Measurements from ENCODE around the gene SEMA4D.
A peak's percentile ranks its signal among the peaks of the same experiment; 100 is the strongest.

SEMA4D gene

GRCh38 chr9:89469003-89469402 is 28.9 kb downstream of the SEMA4D start:
- H3K27ac ChIP-seq (ENCODE audit: low read depth, low read length), result no peak overlapping the region
- no peaks in the 10 kb centered on the region for H3K36me3 ChIP-seq (ENCODE audit: control insufficient read depth, insufficient read depth, low read length)
- no peak overlapping the region for H3K4me2 ChIP-seq (ENCODE audit: low read length)
- no peaks in the 10 kb centered on the region for H3K79me2 ChIP-seq (ENCODE audit: control insufficient read depth, insufficient read depth, low read length)
- WGBS (ENCODE audit: extremely low coverage, insufficient coverage, low lambda C conversion rate), result no CpG with 5 or more reads among the region's 1 CpG
- H2BK15ac ChIP-seq (replicated peaks; ENCODE audit: low read depth), result no peak overlapping the region
- H4K5ac ChIP-seq (ENCODE audit: low read length), result no peak overlapping the region
- no peak overlapping the region for H3K18ac ChIP-seq (ENCODE audit: low read length)
- H3K9ac ChIP-seq (ENCODE audit: low read length), result no peak overlapping the region
- H3K4me1 ChIP-seq (ENCODE audit: control insufficient read depth, low read depth, low read length), result peaks cover 3% of the 10 kb centered on the region
- H3K4me3 ChIP-seq (ENCODE audit: low read length), result no peak overlapping the region
- no peak overlapping the region for H2BK120ac ChIP-seq (ENCODE audit: low read depth, low read length)
- no peak overlapping the region for H2BK5ac ChIP-seq (ENCODE audit: low read length)
- H2AK5ac ChIP-seq (ENCODE audit: low read length), result no peak overlapping the region
- no peak for DNase-seq
- H4K8ac ChIP-seq (ENCODE audit: low read depth, low read length), result no peak overlapping the region
- H3K79me1 ChIP-seq (ENCODE audit: low read length), result peaks cover 2% of the 10 kb centered on the region
- peak overlapping the region; percentile 25 for H3K56ac ChIP-seq (ENCODE audit: low read length)
- no peaks in the 10 kb centered on the region for H3K27me3 ChIP-seq (ENCODE audit: insufficient read depth, low read length, poor library complexity)
- no peak overlapping the region for H3K23ac ChIP-seq (ENCODE audit: low read length)
- no peak overlapping the region for H3K4ac ChIP-seq (ENCODE audit: low read depth, low read length)

- no peak overlapping the region for H4K5ac ChIP-seq (ENCODE audit: low read length)
- no peak overlapping the region for H2BK5ac ChIP-seq (ENCODE audit: low read length)
- H3K36me3 ChIP-seq (ENCODE audit: control insufficient read depth, insufficient read depth, low read length), result no peaks in the 10 kb centered on the region
- peaks cover 2% of the 10 kb centered on the region for H3K79me1 ChIP-seq (ENCODE audit: low read length)
- no peak overlapping the region for H3K4me2 ChIP-seq (ENCODE audit: low read length)
- H2BK15ac ChIP-seq (replicated peaks; ENCODE audit: low read depth), result no peak overlapping the region
- no peak overlapping the region for H3K4me3 ChIP-seq (ENCODE audit: low read length)
- no peak overlapping the region for H3K9ac ChIP-seq (ENCODE audit: low read length)
- H4K8ac ChIP-seq (ENCODE audit: low read depth, low read length), result no peak overlapping the region
- H3K56ac ChIP-seq (ENCODE audit: low read length), result peak overlapping the region; percentile 25
- H3K27me3 ChIP-seq (ENCODE audit: insufficient read depth, low read length, poor library complexity), result no peaks in the 10 kb centered on the region
- no peak overlapping the region for H3K27ac ChIP-seq (ENCODE audit: low read depth, low read length)
- H3K79me2 ChIP-seq (ENCODE audit: control insufficient read depth, insufficient read depth, low read length), result no peaks in the 10 kb centered on the region
- WGBS (ENCODE audit: extremely low coverage, insufficient coverage, low lambda C conversion rate), result no CpG with 5 or more reads among the region's 7 CpGs
- H3K23ac ChIP-seq (ENCODE audit: low read length), result no peak overlapping the region
- H2AK5ac ChIP-seq (ENCODE audit: low read length), result no peak overlapping the region
- no peak overlapping the region for H2BK120ac ChIP-seq (ENCODE audit: low read depth, low read length)
- H3K4me1 ChIP-seq (ENCODE audit: control insufficient read depth, low read depth, low read length), result peaks cover 3% of the 10 kb centered on the region
- no peak for DNase-seq
- H3K18ac ChIP-seq (ENCODE audit: low read length), result no peak overlapping the region
- no peak overlapping the region for H3K4ac ChIP-seq (ENCODE audit: low read depth, low read length)
Measured at GRCh38 chr9:89468281-89468960, 29.5 kb downstream of the SEMA4D start.

GRCh38 chr9:89467278-89467625 is 30.7 kb downstream of the SEMA4D start:
- Histone ChIP-seq H3K4me2 (ENCODE audit: low read length) (no peak overlapping the region), H3K27me3 (ENCODE audit: insufficient read depth, low read length, poor library complexity) (no peaks in the 10 kb centered on the region), H2BK15ac (replicated peaks; ENCODE audit: low read depth) (no peak overlapping the region), H3K36me3 (ENCODE audit: control insufficient read depth, insufficient read depth, low read length) (no peaks in the 10 kb centered on the region), H3K23ac (ENCODE audit: low read length) (no peak overlapping the region), H3K56ac (ENCODE audit: low read length) (no peak overlapping the region), H3K79me2 (ENCODE audit: control insufficient read depth, insufficient read depth, low read length) (no peaks in the 10 kb centered on the region), H3K4me1 (ENCODE audit: control insufficient read depth, low read depth, low read length) (peaks cover 3% of the 10 kb centered on the region), H3K4me3 (ENCODE audit: low read length) (no peak overlapping the region), H3K79me1 (ENCODE audit: low read length) (peaks cover 2% of the 10 kb centered on the region), H2BK120ac (ENCODE audit: low read depth, low read length) (no peak overlapping the region), H2BK5ac (ENCODE audit: low read length) (no peak overlapping the region), H4K5ac (ENCODE audit: low read length) (no peak overlapping the region), H3K4ac (ENCODE audit: low read depth, low read length) (no peak overlapping the region), H2AK5ac (ENCODE audit: low read length) (no peak overlapping the region), H4K8ac (ENCODE audit: low read depth, low read length) (no peak overlapping the region), H3K27ac (ENCODE audit: low read depth, low read length) (no peak overlapping the region), H3K18ac (ENCODE audit: low read length) (no peak overlapping the region), H3K9ac (ENCODE audit: low read length) (no peak overlapping the region)
- DNase-seq, result no peak
- WGBS (ENCODE audit: extremely low coverage, insufficient coverage, low lambda C conversion rate), result no CpG with 5 or more reads among the region's 4 CpGs

DNA sequence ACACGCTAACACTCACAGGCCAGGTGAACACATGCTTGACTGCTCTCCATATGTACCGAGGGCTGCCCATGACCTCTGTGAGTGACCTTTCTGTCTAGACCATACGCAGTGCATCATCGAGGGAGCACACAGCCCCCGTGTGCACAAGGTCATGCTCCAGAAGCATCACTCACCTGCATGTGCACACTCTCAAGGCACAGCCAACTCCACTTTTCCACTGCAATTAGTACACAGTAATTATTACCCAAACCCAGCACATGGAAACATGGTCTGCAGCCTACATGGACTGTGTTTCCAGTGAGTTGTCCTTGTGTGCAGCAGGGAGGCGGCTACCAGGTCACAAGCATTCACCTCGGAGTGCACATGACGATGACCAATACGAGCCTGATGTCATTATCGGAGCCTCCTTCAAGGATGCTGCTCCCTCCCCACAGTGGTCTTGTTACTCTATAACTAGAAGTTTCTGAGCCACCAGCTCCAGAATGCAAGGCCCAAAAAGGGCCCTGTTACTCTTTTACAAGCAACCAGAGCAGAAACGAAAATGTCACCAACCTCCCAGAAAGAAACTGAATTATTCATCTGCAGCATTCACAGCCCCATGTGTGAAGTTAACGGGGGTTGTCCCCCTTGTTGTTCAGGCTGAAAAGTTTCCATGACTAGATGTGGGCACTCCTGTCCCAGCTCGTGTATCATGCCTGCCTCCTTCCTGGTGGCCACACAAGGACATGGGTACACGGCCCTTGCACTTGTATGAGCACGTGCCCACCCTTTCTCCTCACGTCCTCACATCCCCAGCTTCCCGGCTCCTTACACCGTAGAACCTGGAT is 31.2 kb downstream of the SEMA4D start:
- Histone ChIP-seq H3K27me3 (ENCODE audit: insufficient read depth, low read length, poor library complexity) (no peaks in the 10 kb centered on the region), H3K9ac (ENCODE audit: low read length) (no peak overlapping the region), H3K56ac (ENCODE audit: low read length) (peak overlapping the region; percentile 31), H2BK120ac (ENCODE audit: low read depth, low read length) (no peak overlapping the region), H3K79me2 (ENCODE audit: control insufficient read depth, insufficient read depth, low read length) (no peaks in the 10 kb centered on the region), H3K27ac (ENCODE audit: low read depth, low read length) (no peak overlapping the region), H3K79me1 (ENCODE audit: low read length) (peaks cover 2% of the 10 kb centered on the region), H4K5ac (ENCODE audit: low read length) (no peak overlapping the region), H3K4me1 (ENCODE audit: control insufficient read depth, low read depth, low read length) (peaks cover 3% of the 10 kb centered on the region), H4K8ac (ENCODE audit: low read depth, low read length) (no peak overlapping the region), H3K4me3 (ENCODE audit: low read length) (no peak overlapping the region), H3K36me3 (ENCODE audit: control insufficient read depth, insufficient read depth, low read length) (no peaks in the 10 kb centered on the region), H3K4me2 (ENCODE audit: low read length) (no peak overlapping the region), H3K4ac (ENCODE audit: low read depth, low read length) (no peak overlapping the region), H2AK5ac (ENCODE audit: low read length) (no peak overlapping the region), H3K18ac (ENCODE audit: low read length) (no peak overlapping the region), H2BK5ac (ENCODE audit: low read length) (no peak overlapping the region), H2BK15ac (replicated peaks; ENCODE audit: low read depth) (no peak overlapping the region), H3K23ac (ENCODE audit: low read length) (no peak overlapping the region)
- WGBS (ENCODE audit: extremely low coverage, insufficient coverage, low lambda C conversion rate), result no CpG with 5 or more reads among the region's 18 CpGs
- DNase-seq, result no peak

DNA sequence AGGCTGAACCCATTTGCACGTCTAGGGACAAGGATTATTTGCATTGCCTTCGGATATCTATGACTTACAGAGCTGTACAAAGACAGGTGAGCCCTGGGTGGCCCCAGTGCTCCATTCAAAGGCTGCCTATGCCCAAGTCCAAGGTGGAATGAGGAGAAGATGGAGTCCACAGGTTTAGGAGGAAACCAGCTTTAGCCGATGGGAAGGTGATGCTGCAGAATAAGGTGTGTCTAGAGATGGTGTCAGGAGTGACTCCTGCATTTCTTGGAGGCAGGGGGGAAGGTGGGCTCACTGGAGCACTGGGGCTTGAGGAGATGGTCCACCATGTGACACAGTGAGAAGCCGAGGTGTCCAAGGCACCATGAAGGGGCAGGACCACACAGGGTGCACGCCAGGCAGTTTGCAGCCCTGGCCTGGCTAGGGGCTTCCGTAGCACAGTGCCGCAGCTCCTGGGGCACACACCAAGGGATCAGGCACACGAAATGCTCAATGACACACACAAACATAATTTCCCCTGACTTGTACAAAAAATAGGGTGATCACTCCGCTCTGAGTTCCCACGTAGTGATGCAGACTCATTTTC is 32.1 kb downstream of the SEMA4D start:
- H3K9ac ChIP-seq (ENCODE audit: low read length), result no peak overlapping the region
- H3K36me3 ChIP-seq (ENCODE audit: control insufficient read depth, insufficient read depth, low read length), result no peaks in the 10 kb centered on the region
- H3K4me1 ChIP-seq (ENCODE audit: control insufficient read depth, low read depth, low read length), result peaks cover 7% of the 10 kb centered on the region
- no peak overlapping the region for H4K8ac ChIP-seq (ENCODE audit: low read depth, low read length)
- no peak overlapping the region for H2BK15ac ChIP-seq (replicated peaks; ENCODE audit: low read depth)
- H3K79me1 ChIP-seq (ENCODE audit: low read length), result peaks cover 2% of the 10 kb centered on the region
- DNase-seq, result no peak
- H4K5ac ChIP-seq (ENCODE audit: low read length), result no peak overlapping the region
- no peak overlapping the region for H2AK5ac ChIP-seq (ENCODE audit: low read length)
- H3K4ac ChIP-seq (ENCODE audit: low read depth, low read length), result no peak overlapping the region
- no CpG with 5 or more reads among the region's 10 CpGs for WGBS (ENCODE audit: extremely low coverage, insufficient coverage, low lambda C conversion rate)
- no peak overlapping the region for H3K4me2 ChIP-seq (ENCODE audit: low read length)
- no peak overlapping the region for H2BK120ac ChIP-seq (ENCODE audit: low read depth, low read length)
- H3K27ac ChIP-seq (ENCODE audit: low read depth, low read length), result no peak overlapping the region
- no peak overlapping the region for H3K4me3 ChIP-seq (ENCODE audit: low read length)
- no peak overlapping the region for H3K18ac ChIP-seq (ENCODE audit: low read length)
- H3K27me3 ChIP-seq (ENCODE audit: insufficient read depth, low read length, poor library complexity), result no peaks in the 10 kb centered on the region
- H3K79me2 ChIP-seq (ENCODE audit: control insufficient read depth, insufficient read depth, low read length), result no peaks in the 10 kb centered on the region
- H3K23ac ChIP-seq (ENCODE audit: low read length), result no peak overlapping the region
- no peak overlapping the region for H2BK5ac ChIP-seq (ENCODE audit: low read length)
- no peak overlapping the region for H3K56ac ChIP-seq (ENCODE audit: low read length)

Data from mesendoderm (in vitro differentiated cells).